Measurements from ENCODE around the gene CTNNA2.

Gene CTNNA2

DNA sequence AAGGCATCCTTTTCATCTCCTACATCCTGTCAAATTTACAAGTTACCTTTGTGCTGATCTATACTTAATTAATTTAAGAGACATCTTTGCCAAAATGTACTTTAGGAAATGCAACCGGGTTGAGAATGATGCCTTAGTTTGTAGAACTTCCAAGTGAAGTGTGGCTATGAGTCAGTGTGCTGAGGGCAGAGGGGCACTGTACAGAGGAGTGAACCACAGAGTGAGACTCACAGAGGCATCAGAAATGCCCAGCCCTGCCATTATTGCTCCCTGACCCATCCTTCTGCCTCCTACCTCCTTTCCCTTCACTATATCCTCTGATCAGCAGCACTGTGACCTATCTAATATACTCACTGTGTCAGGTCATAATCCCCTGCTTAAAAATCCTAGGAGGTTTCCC, 471.6 kb downstream of the CTNNA2 start:
- no peak overlapping the region for H3K27ac ChIP-seq
- TF ChIP-seq ZFX (IDR thresholded peaks at IDR 0.05; ENCODE audit: borderline replicate concordance): no peak
- TF ChIP-seq, protein P1, sequence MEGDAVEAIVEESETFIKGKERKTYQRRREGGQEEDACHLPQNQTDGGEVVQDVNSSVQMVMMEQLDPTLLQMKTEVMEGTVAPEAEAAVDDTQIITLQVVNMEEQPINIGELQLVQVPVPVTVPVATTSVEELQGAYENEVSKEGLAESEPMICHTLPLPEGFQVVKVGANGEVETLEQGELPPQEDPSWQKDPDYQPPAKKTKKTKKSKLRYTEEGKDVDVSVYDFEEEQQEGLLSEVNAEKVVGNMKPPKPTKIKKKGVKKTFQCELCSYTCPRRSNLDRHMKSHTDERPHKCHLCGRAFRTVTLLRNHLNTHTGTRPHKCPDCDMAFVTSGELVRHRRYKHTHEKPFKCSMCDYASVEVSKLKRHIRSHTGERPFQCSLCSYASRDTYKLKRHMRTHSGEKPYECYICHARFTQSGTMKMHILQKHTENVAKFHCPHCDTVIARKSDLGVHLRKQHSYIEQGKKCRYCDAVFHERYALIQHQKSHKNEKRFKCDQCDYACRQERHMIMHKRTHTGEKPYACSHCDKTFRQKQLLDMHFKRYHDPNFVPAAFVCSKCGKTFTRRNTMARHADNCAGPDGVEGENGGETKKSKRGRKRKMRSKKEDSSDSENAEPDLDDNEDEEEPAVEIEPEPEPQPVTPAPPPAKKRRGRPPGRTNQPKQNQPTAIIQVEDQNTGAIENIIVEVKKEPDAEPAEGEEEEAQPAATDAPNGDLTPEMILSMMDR (IDR thresholded peaks at IDR 0.05): no peak

DNA sequence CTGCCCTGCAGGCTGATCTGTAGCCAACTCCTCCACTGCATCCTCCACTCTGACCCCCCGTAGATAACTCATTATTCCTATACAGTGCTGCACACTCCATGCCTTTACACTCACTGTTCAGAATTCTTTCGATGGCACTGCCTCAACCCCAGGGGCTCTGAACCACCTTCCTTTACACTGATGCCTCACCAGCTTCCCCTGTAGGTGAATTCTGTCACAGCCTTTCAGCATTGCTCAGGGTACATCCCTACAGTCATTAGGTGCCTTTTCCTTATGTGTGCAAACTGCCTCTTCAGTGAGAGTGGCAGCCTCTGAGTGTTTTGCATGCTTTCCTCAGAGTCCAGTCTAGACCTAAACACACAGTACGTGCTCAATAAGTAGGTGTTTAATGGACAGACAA, 472.3 kb downstream of the CTNNA2 start:
- TF ChIP-seq ZFX (IDR thresholded peaks at IDR 0.05; ENCODE audit: borderline replicate concordance): no peak
- TF ChIP-seq, protein P1 (IDR thresholded peaks at IDR 0.05): no peak

DNA sequence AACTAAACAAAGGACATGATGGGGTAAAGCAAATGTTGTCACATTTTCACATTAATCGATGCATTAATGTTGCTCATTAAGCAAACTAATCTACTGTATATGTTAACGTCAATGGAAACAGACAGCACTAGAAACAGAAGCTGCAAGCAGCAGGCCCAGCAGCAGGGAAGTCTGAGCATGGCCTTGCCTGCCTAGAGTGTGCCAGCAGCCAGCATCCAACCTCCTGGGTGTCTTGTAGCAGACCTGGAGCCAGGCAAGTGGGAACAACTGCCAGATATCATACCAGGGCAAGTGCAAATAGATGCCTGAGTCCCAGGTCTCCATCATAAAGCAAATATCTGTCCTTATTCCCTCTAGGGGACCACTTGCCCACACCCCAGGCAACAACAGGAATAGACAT, 472.7 kb downstream of the CTNNA2 start:
- H3K27ac ChIP-seq: no peak overlapping the region
- no peak for TF ChIP-seq ZFX (IDR thresholded peaks at IDR 0.05; ENCODE audit: borderline replicate concordance)
- TF ChIP-seq, protein P1 (IDR thresholded peaks at IDR 0.05): no peak

More for the DNA sequence above, 472.3 kb downstream of the CTNNA2 start:
- H3K27ac ChIP-seq: no peak overlapping the region

DNA sequence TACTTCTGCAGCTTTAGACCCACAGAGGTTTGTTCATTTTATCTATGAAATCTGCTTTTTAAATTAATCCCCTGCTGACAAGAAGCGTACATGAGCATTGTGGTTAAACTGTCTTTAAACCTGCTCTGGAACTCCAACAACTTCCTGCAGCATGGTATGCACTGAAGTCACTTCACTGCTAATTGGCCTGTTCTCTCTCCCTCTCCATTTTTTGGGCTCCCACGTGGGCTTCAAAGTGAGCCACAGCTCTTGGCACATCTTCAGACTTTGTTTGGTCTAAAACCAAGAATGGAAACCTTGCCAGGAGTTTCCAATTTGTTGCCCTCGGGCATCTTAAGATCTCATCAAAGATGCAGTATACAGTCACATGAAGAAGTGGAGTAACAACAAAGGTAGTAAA, 480.3 kb downstream of the CTNNA2 start:
- TF ChIP-seq, protein P1 (IDR thresholded peaks at IDR 0.05): no peak
- no peak for TF ChIP-seq ZFX (IDR thresholded peaks at IDR 0.05; ENCODE audit: borderline replicate concordance)

DNA sequence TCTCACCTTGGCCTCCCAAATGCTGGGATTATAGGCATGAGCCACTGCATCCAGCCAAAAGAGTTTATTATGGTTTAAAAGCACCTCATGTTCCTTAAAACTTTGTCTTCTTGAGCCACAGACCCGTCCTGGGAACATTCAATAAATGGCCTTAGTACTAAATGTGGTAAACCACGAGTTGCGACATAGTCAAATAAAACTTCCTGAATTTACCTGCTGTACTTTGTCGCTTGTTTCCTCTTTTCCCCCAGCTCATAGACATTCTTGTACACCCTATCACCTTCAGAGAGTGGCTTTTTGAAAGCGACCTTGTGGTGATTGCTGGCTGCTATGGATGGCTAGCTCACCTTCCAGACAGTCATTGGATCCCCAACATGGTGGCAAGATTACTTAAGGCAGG, 481.3 kb downstream of the CTNNA2 start:
- TF ChIP-seq ZFX (IDR thresholded peaks at IDR 0.05; ENCODE audit: borderline replicate concordance): no peak
- no peak overlapping the region for H3K27ac ChIP-seq

More for the DNA sequence above, 480.3 kb downstream of the CTNNA2 start:
- H3K27ac ChIP-seq: no peak overlapping the region

DNA sequence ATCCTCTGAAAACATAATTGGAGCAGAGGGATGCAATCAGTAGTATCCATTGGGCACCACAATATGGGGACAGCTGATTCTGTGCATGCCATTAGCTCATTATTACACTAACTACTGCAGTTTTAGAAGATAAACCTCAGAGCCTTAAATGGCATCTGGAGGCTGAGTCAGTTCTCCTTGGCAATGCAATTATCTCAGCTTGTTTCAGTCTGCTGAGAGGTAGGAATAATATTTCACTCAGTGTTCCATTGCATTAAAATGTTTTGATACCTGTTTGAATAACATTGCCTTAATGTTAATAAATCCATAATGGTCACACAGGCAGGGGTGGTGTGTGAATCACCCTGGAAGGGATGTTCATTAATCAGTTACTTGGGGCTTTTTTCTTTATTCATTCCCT, 482.1 kb downstream of the CTNNA2 start:
- no peak for TF ChIP-seq ZFX (IDR thresholded peaks at IDR 0.05; ENCODE audit: borderline replicate concordance)
- TF ChIP-seq, protein P1 (IDR thresholded peaks at IDR 0.05): no peak
- no peak overlapping the region for H3K27ac ChIP-seq

DNA sequence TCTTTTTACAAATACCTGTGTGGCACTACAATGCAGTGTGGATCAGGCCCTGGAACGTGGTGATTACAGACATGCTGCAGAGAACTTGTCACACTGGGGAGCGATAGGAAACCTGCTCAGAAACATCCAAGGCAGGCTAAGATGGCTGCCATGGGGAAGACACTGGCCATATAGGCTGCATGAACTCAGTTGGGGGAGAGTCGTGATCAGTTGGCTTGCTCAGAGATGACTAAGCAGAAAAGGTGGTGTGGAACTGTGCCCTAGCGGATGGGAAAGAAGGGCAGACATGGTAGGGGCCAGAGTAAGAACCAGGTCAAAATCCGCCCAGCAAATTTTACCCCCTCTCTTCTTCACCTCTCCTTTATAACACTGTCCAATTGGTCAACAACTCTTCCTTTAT, 483.9 kb downstream of the CTNNA2 start:
- H3K27ac ChIP-seq: no peak overlapping the region
- no peak for TF ChIP-seq ZFX (IDR thresholded peaks at IDR 0.05; ENCODE audit: borderline replicate concordance)
- TF ChIP-seq, protein P1 (IDR thresholded peaks at IDR 0.05): no peak

DNA sequence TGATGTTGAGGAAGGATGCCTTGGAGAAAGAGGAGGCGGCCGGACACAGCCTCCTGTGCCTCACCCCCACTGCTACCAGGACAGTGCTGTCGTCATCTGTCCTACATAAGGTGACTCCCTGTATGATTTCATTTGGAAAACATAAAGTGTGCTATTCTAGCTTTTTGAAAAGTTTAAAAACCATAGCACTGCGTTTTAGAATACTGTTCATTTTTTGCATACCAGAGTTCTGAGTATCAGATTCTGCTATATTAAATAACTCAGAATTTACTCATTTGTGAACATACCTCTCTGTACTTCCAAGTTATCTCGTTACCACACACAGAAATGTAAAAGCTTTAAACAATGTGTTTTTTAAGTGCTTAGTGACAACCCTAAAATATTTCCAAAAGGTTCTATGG, 488.9 kb downstream of the CTNNA2 start:
- no peak overlapping the region for H3K27ac ChIP-seq
- TF ChIP-seq ZFX (IDR thresholded peaks at IDR 0.05; ENCODE audit: borderline replicate concordance): no peak
- TF ChIP-seq, protein P1 (IDR thresholded peaks at IDR 0.05): no peak

Measured in 22Rv1 (cell line).